T-helper 2 cell (primary cell): ENCODE data around the gene HTT.
"Not testable (repeated sequence)": the region's sequence is repeated elsewhere in the genome, so short reads cannot be mapped to it uniquely, and the experiment has no call there.

Source experiments
- DNase-seq, 5 experiments: peaks; one replicate each; pipeline versions ENCODE4 v3.0.0 to v3.0.0-alpha.2; 2012 to 2022

HTT gene

GRCh38 chr4:3124070-3124767, 49.7 kb downstream of the HTT start:
- DNase-seq, result no peak

GRCh38 chr4:3127112-3127511, 52.6 kb downstream of the HTT start:
- DNase-seq, result no peak

GRCh38 chr4:3128058-3128457, 53.6 kb downstream of the HTT start:
- DNase-seq, result no peak

- no peak for DNase-seq
These were observed 54.5 kb downstream of the HTT start for GRCh38 chr4:3128976-3129375.

GRCh38 chr4:3130201-3130600, 55.7 kb downstream of the HTT start:
- DNase-seq, result no peak

- no peak for DNase-seq
These were observed 56.3 kb downstream of the HTT start for GRCh38 chr4:3130826-3131225.

- DNase-seq, result no peak
These were observed 59.7 kb downstream of the HTT start for GRCh38 chr4:3134201-3134600.

GRCh38 chr4:3135155-3136011, 60.9 kb downstream of the HTT start:
- no peak for DNase-seq

- peak in 1 of 5 experiments; percentile 7 for DNase-seq
These were observed 62.0 kb downstream of the HTT start for GRCh38 chr4:3136454-3136853.

GRCh38 chr4:3137908-3138307, 63.4 kb downstream of the HTT start:
- DNase-seq, result no peak

- DNase-seq, result no peak
These were observed 70.9 kb downstream of the HTT start for GRCh38 chr4:3145234-3145924.

- DNase-seq, result no peak
These were observed 74.4 kb downstream of the HTT start for GRCh38 chr4:3148926-3149325.

GRCh38 chr4:3151238-3151637, 76.8 kb downstream of the HTT start:
- not testable (repeated sequence) for DNase-seq

- no peak for DNase-seq
These were observed 82.9 kb downstream of the HTT start for GRCh38 chr4:3157366-3157765.

- DNase-seq, result no peak
These were observed 84.4 kb downstream of the HTT start for GRCh38 chr4:3158841-3159240.

- DNase-seq, result no peak
These were observed 86.0 kb downstream of the HTT start for GRCh38 chr4:3160438-3160837.

GRCh38 chr4:3161044-3161443, 86.6 kb downstream of the HTT start:
- not testable (repeated sequence) for DNase-seq

GRCh38 chr4:3166434-3166833, 92.0 kb downstream of the HTT start:
- not testable (repeated sequence) for DNase-seq

GRCh38 chr4:3168029-3168428, 93.5 kb downstream of the HTT start:
- no peak for DNase-seq

GRCh38 chr4:3174371-3175338, 100.2 kb downstream of the HTT start:
- DNase-seq, result no peak

GRCh38 chr4:3176367-3177229, 102.1 kb downstream of the HTT start:
- DNase-seq, result no peak
